Stimulated activated CD8-positive, alpha-beta memory T cell treated with anti-CD3 and anti-CD28 coated beads, Interleukin-7, amount 100 ng/mL, for 24 hours (primary cell): ENCODE results near the gene JAKMIP2.
A peak's percentile ranks its signal among the peaks of the same experiment; 100 is the strongest.
"Not testable (repeated sequence)": the region's sequence is repeated elsewhere in the genome, so short reads cannot be mapped to it uniquely, and the experiment has no call there.

Experiments
- DNase-seq: peaks from one replicate; pipeline ENCODE4 v3.0.0-alpha.2; 2020; ENCODE audit warnings: low read depth

Gene JAKMIP2

DNA sequence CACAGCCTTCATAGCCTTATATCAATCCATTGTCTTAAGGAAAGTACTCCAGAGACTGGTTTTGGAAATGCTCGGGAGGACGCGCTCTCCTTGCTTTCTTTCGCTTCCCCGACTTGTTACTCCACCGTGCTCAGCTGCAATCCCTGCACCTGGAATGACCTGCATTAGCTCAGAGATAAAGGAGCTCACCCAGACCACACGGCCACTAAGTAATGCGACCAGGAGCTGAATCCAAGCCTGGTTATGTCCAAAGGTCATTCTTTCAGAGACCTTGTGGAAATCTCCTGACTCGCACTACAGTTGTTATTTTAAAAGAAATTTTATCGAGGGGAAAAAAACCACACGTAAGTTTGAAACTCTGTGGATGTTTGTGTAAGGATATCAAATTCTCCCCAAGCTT is 137.3 kb downstream of the JAKMIP2 start:
- DNase-seq = no peak

DNA sequence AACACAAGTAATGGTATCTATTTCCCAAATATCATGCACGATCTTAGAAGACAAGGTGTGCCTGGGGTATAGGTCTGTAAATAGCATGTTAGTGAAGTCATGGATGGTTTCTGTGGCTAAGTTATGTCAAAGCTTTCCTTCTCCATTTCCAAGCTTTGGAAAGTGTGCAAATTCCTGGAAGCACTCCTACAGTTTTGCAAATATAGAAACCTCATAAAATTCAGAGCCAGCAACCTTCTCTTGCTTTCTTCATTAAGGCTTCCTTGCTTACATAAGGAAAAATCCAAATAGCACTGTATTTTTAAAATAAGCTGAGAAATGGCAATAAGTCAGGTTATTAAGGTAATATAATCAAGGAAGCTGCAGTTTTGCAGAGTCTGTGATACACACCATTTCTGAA is 138.1 kb downstream of the JAKMIP2 start:
- no peak for DNase-seq

DNA sequence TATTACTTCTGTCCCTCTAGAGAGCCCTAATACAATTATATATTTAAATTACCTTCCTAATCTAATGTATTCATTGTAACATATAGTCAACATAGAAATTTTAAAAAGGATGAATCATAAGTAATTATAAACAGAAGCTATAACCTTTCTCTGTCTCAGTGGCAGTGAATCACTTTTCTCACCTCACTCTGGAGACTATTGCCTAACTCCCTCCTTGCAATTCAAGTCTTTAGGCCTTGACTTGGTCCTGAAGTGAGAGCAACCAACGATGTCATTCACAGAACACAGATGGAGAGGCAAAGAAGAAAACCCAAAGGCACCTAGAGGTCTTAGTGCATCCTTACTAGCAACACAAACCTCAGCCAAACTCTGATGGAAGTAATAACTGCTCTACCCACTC is 139.4 kb downstream of the JAKMIP2 start:
- DNase-seq = no peak

DNA sequence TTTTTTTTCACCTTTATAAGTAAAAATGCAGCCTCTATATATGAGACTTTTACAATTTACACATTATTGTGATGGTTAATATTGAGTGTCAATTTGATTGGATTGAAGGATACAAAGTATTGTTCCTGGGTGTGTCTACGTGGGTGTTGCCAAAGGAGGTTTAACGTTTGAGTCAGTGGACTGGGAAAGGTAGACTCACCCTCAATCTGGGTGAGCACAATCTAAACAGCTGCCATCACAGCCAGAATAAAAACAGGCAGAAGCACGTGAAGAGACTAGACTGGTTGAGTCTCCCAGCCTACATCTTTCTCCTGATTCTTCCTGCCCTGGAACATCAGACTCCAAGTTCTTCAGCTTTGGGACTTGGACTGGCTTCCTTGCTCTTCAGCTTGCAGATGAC is 139.9 kb downstream of the JAKMIP2 start:
- DNase-seq = no peak

DNA sequence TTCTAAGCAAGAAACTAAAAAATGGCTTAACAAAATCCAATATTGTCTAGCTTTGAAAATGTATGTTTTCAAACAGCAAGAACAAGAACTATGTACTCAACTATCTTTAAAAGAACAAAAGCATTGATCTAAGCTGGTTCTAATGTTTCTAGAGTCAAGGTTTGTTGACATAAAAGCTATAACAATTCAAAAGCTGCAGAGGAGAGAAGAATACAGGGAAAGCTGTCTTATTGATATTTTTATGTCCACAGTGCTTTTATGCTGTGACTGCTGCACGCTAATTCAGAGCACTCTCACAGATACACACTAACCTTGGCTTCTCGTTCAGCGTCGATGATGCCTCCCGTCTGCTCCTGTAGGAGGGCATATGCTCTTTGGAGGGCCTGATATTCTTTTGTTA is 143.2 kb downstream of the JAKMIP2 start:
- DNase-seq = no peak

DNA sequence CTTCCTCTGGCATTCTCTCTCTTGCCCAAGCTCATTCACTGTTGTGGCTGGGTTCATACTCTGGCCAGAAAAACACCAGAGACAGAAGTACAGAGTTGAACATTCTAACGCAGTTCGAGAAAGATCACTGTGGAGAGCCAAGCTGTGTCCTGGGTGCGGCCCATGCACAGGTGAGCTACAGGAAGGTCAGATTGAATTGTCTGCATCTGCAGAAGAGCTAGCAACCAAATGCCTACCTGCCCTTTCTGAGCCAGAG is 145.9 kb downstream of the JAKMIP2 start:
- no peak for DNase-seq

DNA sequence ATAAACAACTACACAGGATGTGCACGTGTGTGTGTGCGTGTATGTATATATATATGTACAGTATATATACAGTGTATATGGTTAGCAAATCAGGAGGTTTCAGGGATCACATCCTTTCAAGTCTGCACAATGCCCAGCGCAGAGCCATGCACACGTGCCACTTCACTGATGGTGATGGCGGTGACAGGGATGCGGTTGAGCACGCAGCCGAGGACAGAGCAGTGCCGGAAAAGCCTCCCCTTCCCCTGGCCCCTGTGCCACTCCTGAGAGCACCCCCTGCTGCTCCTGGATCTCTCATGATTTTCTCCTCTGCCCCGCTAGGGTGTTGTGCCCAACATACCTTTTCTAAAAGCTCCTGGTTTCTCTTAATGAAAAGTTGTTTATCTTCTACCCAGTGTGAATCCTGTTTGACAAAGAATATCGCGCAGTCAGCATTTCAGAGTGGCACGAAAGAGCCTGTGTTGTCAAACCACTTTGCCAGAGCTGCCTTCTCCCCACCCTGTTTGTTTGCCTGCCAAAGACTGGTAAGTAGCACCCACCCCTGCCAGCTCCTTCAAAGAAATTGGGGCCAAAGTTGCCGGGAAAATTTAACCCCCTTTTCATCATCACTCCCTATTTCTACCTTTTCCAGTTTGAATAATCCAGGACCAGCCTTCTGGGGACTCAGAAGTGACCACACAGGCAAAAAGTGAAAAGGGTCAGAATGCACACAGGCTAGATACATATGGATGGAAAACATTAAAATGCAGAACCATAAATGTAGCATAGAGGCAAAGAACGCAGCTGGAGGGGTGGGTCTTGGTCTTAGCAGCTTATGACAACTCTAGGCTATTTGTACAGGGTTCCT is 146.4 kb downstream of the JAKMIP2 start:
- no peak for DNase-seq

DNA sequence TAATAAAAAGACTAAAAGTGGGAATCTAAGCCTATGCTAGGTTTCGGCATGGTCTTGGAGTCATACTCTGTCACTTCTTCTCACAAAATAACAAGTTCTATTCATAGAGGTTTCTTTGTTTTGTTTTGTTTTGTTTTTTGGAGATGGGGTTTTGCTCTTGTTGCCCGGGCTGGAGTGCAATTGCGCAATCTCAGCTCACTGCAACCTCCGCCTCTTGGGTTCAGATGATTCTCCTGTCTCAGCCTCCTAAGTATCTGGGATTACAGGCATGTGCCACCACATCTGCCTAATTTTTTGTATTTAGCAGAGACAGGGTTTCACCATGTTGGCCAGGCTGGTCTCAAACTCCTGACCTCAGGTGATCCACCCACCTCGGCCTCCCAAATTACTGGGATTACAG is 147.1 kb downstream of the JAKMIP2 start:
- DNase-seq = not testable (repeated sequence)

DNA sequence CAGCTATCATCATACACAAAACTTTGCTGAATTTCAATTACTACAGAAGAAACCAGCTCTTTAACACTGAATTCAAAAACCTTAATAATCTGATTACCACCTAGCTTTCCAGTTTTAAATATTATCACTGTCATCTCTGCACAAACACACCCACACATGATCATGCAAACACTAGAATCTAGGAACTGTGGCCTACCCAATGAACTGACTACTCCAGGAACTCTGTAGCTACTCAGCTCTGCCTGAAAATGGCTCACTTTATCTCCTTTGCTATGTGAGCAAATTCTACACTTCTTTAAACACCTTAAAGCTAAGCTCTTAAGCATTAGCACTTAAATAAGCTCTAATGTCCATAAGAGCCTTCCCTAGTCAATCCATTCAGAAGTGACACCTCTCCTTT is 149.4 kb downstream of the JAKMIP2 start:
- DNase-seq = no peak

DNA sequence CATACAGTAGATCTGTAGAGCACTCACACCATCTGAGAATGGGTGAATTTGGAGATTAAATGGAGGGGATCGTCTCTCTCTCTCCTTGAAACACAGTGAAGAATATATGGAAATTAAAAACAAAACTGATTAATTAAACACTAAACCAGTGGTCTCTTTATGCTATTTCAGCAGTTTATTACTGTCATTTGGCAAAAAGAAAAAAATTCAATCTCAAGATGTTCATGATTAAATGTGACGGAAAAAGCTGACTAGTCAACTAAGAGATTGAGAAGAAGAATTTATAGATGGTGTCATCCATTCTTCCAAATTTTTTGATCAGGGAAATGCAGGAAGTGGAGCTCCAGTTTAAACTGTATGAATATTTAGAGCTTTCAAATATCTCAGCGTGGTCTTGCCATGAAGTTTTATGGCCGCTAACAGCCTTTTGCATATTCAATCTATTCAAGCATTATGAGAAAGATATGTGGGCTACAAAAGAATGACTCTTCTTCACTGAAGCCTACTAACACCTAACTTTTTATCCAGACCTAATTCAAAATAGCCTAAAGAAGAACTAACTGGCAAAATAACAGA is 151.0 kb downstream of the JAKMIP2 start:
- DNase-seq = no peak

DNA sequence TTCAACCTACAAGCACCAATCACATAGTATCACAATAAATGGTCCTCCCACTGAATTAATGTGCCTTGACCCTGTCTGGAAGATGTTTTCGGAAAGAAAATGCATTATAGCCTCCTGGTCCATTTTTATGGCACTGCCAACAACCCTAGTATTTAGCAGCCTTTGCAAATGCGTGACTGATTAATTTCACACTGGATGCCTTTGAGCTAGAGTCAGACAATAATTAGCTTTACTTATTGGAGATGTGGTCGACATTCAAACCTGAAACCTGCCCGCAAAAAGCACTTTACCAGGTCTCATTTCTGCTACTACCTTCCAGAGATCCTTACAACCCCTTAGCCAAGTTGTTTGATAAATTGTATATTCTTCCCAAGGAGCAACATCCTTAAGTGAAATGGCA is 153.3 kb downstream of the JAKMIP2 start:
- no peak for DNase-seq

DNA sequence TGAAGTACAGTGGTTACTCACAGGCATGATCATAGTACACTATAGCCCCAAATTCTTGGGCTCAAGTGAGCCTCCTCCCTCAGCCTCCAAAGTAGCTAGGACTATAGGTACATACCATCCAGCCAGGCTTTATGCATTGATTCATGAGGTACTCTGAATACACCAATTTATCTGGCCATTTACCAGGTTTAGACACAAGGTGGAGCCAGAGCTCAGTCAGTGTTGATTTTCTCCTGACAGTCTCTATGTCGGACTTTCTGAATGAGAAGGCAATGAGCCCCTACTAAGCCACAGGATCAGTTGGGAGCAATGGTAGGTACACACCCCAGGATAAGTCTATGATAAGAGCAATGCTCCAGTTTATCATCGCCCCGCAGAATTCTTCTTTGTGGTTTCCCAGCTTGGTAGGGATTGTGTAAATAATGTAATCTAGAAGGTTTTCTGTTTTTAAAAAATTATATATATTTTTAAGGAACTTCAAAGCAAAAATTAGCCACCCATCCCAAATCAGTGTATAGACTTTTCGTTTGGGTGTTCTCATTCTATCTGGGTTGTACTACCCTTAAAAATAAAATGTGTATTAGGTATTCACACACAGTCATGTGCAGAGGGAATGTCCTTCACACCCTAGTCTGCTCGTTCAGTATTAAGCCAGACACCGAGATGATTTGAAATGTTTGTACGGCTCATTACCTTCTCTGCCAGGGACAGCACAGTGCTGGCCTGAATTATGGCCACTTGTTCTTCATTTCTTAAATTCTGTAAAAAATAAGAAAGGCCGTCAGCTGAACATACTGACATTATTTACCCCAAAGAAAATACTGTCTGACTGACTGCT is 154.3 kb downstream of the JAKMIP2 start:
- peak; percentile 2 for DNase-seq

DNA sequence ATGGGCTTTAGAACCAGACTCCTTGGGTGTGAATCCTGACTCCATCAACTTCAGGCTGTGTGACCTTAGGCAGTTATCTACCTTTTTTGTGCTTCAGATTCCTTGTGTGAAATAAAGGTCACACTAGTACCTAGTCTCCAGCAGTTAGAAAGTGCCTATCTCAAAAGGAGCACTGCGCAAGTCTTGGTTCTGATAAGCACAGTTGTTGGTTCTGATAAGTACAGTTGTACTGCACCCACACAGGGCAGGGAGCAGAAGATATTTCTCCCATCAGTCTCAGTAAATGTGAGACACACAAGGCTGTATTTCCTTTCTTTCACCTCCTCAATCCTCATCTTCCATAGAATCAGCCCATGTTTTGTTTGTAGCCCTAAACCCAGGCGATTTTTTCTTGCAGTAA is 156.1 kb downstream of the JAKMIP2 start:
- DNase-seq = no peak

DNA sequence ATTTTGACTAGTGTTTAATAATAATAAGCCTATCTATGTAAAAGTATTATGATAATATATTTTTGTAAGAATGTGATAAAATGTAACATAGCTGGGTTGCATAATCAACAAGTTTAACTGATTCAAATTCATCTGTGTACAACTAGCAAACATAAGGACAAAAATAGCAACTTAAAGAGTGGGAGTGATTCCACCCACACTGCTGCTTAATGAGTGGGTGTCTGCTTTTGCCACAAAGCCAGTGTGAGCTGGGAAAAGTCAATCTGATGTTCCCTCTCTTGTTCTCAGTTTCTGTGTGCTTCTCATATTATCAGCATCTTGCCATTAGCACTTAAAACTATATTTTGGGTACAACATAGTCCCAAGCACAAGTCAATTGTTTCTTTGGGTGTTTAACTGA is 161.5 kb downstream of the JAKMIP2 start:
- no peak for DNase-seq

DNA sequence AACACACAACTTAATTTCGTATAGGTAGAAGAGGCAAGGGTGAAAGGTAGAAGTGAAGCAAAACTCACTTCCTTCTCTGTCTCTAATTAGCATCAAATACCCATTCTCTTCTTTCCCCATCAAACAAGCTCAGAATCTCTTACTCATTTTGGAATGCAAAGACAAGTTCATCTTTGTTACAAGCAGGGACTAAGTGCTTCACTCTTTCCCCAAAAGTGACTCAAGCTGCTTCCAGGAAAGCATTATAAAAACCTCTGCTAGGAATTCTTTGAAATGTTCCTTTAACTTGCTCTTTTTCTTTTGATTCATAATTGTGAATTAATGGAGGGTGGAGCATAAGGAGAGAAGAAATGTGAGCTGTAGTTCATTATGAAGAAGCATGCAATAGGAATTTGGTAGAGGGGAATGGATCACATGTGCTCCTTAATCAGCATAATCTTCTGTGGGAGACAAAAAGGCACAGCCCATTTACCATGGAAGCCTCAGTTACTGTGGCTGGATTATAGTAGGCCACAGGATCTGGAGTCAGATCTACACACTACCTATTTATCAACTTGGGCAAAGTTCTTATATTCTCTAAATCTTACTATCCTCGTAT is 163.1 kb downstream of the JAKMIP2 start:
- no peak for DNase-seq

DNA sequence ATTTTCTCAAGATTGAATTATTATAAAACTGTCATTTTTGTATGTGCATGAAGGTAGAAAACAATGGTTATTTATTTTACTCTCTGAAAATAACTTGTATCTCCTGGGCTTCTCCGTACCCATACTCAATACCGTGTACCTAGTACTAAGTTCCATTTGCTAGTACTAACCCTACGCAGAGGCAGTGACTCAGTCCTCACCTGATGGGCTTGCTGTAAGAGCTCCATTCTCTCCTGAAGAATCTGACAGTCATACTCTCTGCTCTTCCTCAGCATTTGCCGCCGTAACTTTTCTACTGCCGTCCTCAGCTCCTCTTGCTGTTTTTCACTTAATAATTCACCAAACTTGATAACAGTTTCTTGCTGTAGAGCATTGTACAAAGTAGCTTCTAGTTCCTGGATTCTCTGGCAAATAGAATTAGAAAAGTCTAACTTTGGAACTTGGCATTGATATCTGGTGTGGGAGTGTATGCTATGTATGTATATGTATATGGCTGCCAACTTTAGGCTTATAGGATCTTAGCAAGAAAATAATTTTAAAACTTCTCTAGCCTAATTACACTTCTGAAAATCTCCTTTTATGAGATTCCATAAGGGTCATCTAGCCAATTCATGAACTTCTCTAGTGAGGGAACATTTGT is 164.7 kb downstream of the JAKMIP2 start:
- DNase-seq = no peak

DNA sequence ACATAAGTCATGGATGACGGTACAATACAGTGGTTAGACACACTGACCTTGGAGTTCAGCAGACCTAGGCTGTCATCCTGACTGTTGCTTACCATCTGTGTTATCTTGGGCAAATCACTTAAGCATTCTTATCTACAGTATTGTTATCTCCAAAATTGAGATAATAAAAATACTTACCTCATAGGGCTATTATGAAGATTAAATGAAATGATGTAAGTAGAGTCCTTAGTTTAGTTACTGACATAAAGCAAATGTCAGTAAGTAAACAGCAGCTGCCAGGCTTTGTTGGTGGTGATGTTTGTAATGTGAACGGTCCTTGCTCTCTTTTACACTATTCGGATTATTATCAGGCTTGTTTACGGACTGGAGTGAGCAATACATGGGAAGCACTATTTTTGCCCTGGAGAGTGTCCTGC is 165.3 kb downstream of the JAKMIP2 start:
- DNase-seq = no peak

DNA sequence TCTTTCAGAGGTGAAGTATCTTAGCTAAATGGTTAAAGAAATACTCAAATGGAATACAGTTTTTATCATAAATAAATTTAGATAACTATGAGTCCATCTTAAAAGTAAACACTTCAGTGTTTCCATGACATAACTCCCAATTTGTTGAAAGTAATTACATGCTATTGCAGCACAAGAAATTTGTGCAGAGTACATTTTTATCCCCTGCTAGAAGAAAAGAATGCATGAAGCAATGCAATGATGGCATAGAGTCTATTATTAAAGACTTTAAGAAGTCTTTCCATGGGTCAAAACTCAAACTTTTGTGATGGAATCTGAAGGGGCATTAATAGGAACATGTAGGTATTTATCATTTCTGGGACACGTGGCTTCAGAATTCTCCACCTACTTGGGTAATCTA is 166.1 kb downstream of the JAKMIP2 start:
- no peak for DNase-seq

DNA sequence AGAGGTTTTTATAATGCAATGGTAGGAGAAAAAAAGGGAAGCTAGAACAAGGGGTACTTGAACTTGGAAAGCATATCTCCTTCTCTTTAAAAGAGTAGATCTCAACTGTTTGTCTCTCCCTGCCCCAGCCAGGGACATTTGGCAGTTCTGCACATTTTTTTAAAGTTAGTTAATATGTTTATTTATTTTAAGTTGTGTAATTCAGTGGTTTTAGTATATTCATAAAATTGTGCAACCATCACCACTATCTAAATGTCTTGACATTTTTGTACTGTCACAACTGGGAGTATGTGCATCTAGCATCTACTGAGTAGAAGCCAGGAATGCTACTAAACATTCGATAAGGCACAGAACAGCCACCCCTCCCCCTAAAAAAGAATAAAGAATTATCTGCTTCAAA is 169.2 kb downstream of the JAKMIP2 start:
- DNase-seq = no peak

DNA sequence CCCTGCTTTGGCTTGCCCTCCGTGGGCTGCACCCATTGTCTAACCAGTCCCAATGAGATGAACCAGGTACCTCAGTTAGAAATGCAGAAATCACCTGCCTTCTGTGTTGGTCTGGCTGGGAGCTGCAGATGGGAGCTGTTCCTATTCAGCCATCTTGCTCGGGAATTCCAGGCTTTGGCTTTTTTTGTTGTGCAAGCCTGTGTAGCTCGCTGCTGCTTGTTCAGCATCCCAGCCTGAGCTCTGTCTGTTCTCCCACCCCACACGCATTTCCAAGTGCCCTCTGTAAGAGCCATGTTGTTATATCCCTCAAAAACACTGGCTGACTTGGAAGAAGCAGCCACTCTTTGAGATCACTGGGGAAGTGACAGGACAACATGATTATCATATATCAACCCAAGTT is 171.0 kb downstream of the JAKMIP2 start:
- no peak for DNase-seq

DNA sequence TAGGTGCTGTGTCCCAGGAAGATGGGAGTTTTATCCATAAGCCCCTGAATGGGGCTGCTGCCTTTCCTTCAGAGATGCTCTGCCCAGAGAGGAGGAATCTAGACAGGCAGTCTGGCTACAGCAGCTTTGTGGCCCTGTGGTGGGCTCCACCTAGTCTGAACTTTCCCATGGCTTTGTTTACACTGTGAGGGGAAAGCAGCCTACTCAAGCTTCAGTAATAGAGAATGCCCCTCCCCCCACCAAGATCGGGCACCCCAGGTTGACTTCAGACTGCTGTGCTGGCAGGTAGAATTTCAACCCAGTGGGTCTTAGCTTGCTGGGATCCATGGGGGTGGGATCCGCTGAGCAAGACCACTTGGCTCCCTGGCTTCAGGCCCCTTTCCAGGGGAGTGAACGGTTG is 171.7 kb downstream of the JAKMIP2 start:
- DNase-seq = no peak

DNA sequence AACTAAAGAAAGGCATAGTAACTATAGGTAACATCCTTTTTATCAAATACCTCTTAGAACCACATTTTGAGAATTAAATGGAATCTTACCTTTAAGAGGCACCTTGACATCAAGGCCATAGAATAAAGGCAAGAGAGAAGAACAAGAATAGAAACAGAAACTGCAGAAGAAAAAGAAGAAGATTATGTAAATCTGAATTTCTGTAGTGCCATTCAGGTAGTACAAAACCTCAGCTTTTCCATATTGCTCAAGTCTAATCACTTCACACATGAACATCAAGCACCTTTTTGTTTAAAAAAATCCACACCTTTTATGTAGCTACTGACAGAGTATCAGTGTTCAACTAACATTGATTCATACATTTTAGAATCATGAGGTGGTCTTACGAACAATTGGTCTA is 180.9 kb downstream of the JAKMIP2 start:
- DNase-seq = no peak
